HCT116 (cell line): ENCODE results near the gene OR13C3.
"Not testable (repeated sequence)": the region's sequence is repeated elsewhere in the genome, so short reads cannot be mapped to it uniquely, and the experiment has no call there.

ENCODE experiments used
- ATF3 ChIP-seq: IDR thresholded peaks from 2 replicates; pipeline ENCODE4 v1.6.1; 2012
- CEBPB ChIP-seq: IDR thresholded peaks from 2 replicates; pipeline ENCODE4 v1.6.1; 2012; ENCODE audit warnings: low read depth
- CTCF ChIP-seq, 3 experiments: fragments of 200-600 bp in 1 of 3; sonication (generic) in 1 of 3; IDR thresholded peaks in 2 of 3; conservative IDR thresholded peaks in 1 of 3; 2 replicates each; pipeline ENCODE4 v1.5.1; 2012 to 2017; ENCODE audit warnings: low read depth in 2 of 3, low read length in 2 of 3, antibody characterized with exemption in 1 of 3, borderline replicate concordance in 1 of 3, control low read depth in 1 of 3, mild to moderate bottlenecking in 1 of 3, mixed read lengths in 1 of 3, mixed run types in 1 of 3, moderate library complexity in 1 of 3; ENCODE audit not compliant: insufficient read depth in 1 of 3
- EZH2 ChIP-seq: fragments of 200-600 bp; sonication (generic); IDR thresholded peaks from 2 replicates; pipeline ENCODE4 v1.6.1; 2017; ENCODE audit warnings: antibody characterized with exemption, mixed run types
- EZH2phosphoT487 ChIP-seq: fragments of 200-600 bp; IDR thresholded peaks from 2 replicates; pipeline ENCODE4 v1.6.1; 2018; ENCODE audit warnings: antibody characterized with exemption, borderline replicate concordance
- JUND ChIP-seq: IDR thresholded peaks from 2 replicates; pipeline ENCODE4 v1.6.1; 2012
- MAX ChIP-seq: IDR thresholded peaks from 2 replicates; pipeline ENCODE4 v1.6.1; 2012
- POLR2A ChIP-seq: IDR thresholded peaks from 2 replicates; pipeline ENCODE4 v1.7.0; 2011; ENCODE audit warnings: borderline replicate concordance; ENCODE audit not compliant: insufficient read depth, insufficient read length; ENCODE audit errors: extremely low read depth
- POLR2AphosphoS5 ChIP-seq: IDR thresholded peaks from 2 replicates; pipeline ENCODE4 v1.6.1; 2011; ENCODE audit warnings: mild to moderate bottlenecking, low read depth, low read length, moderate library complexity
- REST ChIP-seq: IDR thresholded peaks from 2 replicates; pipeline ENCODE4 v1.6.1; 2012; ENCODE audit warnings: low read depth
- SRF ChIP-seq: IDR thresholded peaks from 2 replicates; pipeline ENCODE4 v1.6.1; 2012; ENCODE audit warnings: low read depth
- ZNF274 ChIP-seq: fragments of 200-500 bp; sonication (Bioruptor generic); IDR thresholded peaks from 2 replicates; pipeline ENCODE4 v1.6.1; 2014; ENCODE audit warnings: mild to moderate bottlenecking, low read depth, low read length, inconsistent platforms

GRCh38 chr9:104520241-104520640, 16.4 kb downstream of the OR13C3 start:
- TF ChIP-seq CEBPB; SRF; ATF3; POLR2A; CTCF (IDR thresholded peaks at IDR 0.05 in 2 of 3, conservative IDR thresholded peaks at IDR 0.05 in 1 of 3; ENCODE audit: borderline replicate concordance in 1 of 3, insufficient read depth in 1 of 3, low read depth in 2 of 3, low read length in 2 of 3); EZH2; MAX; POLR2AphosphoS5; EZH2phosphoT487; ZNF274; REST; JUND: not testable (repeated sequence)
